Right lobe of liver (tissue), 6 donors: ENCODE measurements around the gene CEP350. TPM values are rescaled to one million over a fixed set of nuclear protein-coding genes. Genes with fewer than 3 reads are reported as not detected.

Source experiments
- ATAC-seq, 4 donors: fragments of 200-7000 bp; cut with Tn5 transposase; one replicate each; pipeline ENCODE4 v1.9.1; 2020; ENCODE audit warnings: mild to moderate bottlenecking in 4 of 4, moderate library complexity in 4 of 4
- DNase-seq, 3 donors: peaks; one replicate each; pipeline ENCODE4 v3.0.0-alpha.2; 2020
- H3K27ac ChIP-seq, 3 donors: fragments of 200-600 bp; one replicate each; pipeline ENCODE4 v1.8.0; 2022
- H3K27me3 ChIP-seq, 2 donors: fragments of 200-600 bp; one replicate each; pipeline ENCODE4 v1.8.0; 2022
- H3K36me3 ChIP-seq, 4 donors: fragments of 200-600 bp; sonication (generic) in 1 of 4; one replicate each; pipeline versions ENCODE4 v1.5.1 to v1.8.0; 2017 to 2022; ENCODE audit warnings: control low read depth in 1 of 4
- H3K4me1 ChIP-seq, 4 donors: fragments of 200-600 bp; sonication (generic) in 1 of 4; one replicate each; pipeline versions ENCODE4 v1.5.1 to v1.8.0; 2017 to 2022; ENCODE audit warnings: control low read depth in 1 of 4
- H3K4me3 ChIP-seq, 3 donors: fragments of 200-600 bp; one replicate each; pipeline ENCODE4 v1.8.0; 2022
- H3K9me3 ChIP-seq, 4 donors: fragments of 200-600 bp; sonication (generic) in 1 of 4; one replicate each; pipeline versions ENCODE4 v1.5.1 to v1.8.0; 2017 to 2022; ENCODE audit warnings: control low read depth in 1 of 4
- CTCF ChIP-seq, 4 donors: fragments of 200-600 bp in 3 of 4; fragments of 450-650 bp in 1 of 4; IDR thresholded peaks; one replicate each; pipeline versions ENCODE4 v1.5.1 to v1.8.0; 2016 to 2022; ENCODE audit warnings: antibody characterized with exemption in 4 of 4, mild to moderate bottlenecking in 2 of 4
- POLR2A ChIP-seq: fragments of 450-650 bp; IDR thresholded peaks from one replicate; pipeline ENCODE4 v1.6.1; 2017; ENCODE audit warnings: antibody characterized with exemption, mild to moderate bottlenecking
- WGBS: methylation state at CpG from one replicate; pipeline ENCODE4 v1.1.6; 2018; ENCODE audit warnings: low coverage, low lambda C conversion rate; ENCODE audit not compliant: insufficient coverage; ENCODE audit errors: missing lambda C conversion rate; 5-methylcytosine and 5-hydroxymethylcytosine counted together
- intact Hi-C, 2 donors: fragments of 100-400 bp; cut with DNase I; formaldehyde crosslinking; loops; one replicate each; pipeline versions ENCODE4 v1.11.2 to v1.14.1; 2022
- total RNA-seq, 6 experiments: library from RNA; depleted of rRNA in 2 of 6; stranded (reverse); fragments of >200 nt in 2 of 6; fragmentation: NEBNext Ultra II Directional in 3 of 6; extraction: Animal tissue kit (Norgen Biotek cat#: 25700) in 3 of 6; gene quantifications; one replicate each; pipeline versions ENCODE4 v1.1.0 to v1.2.4, GENCODE V29; 2016 to 2023
- donor health status: DM: no; HTN: yes; CAD: no.
- donor health status: DM: no; HTN: no; CAD: no.
- donor health status: DM: no; HTN: no; CAD: no.
- donor health status: DM: no; HTN: yes; CAD: no.
- donor health status: DM: no; HTN: yes; CAD: no.

The CEP350 gene
- total RNA-seq, 6 experiments from 2014 or later, result 15.6 to 24.6 (median 21.3) TPM

- intact Hi-C loops, result no loop called here
- no peak for TF ChIP-seq CTCF (IDR thresholded peaks at IDR 0.05)
- TF ChIP-seq POLR2A, result no peak
- Histone ChIP-seq H3K4me1 (no peaks in the 10 kb centered on the region), H3K27ac (no peak overlapping the region), H3K4me3 (no peak overlapping the region), H3K27me3 (no peaks in the 10 kb centered on the region), H3K36me3 (peaks cover 0 to 32% (median 1%) of the 10 kb centered on the region in 4 donors), H3K9me3 (no peaks in the 10 kb centered on the region)
- DNase-seq, result no peak
- ATAC-seq, result no peak
- WGBS, result 71% methylated on average over 1 of the region's 1 CpG
Observed at GRCh38 chr1:180101411-180101810, 146.8 kb downstream of the CEP350 start.

GRCh38 chr1:180103819-180104218 lies 149.2 kb downstream of the CEP350 start:
- 95% methylated on average over 1 of the region's 1 CpG for WGBS
- TF ChIP-seq CTCF (IDR thresholded peaks at IDR 0.05) (no peak), POLR2A (no peak)
- DNase-seq (no peak), ATAC-seq (no peak)
- Histone ChIP-seq H3K4me1 (no peaks in the 10 kb centered on the region), H3K9me3 (no peaks in the 10 kb centered on the region), H3K4me3 (no peak overlapping the region), H3K27ac (no peak overlapping the region), H3K27me3 (no peaks in the 10 kb centered on the region), H3K36me3 (peaks cover 0 to 23% (median 0%) of the 10 kb centered on the region in 4 donors)
- intact Hi-C loops, result no loop called here

- Histone ChIP-seq H3K4me3 (no peak overlapping the region), H3K9me3 (no peaks in the 10 kb centered on the region), H3K27ac (no peak overlapping the region), H3K36me3 (peaks cover 0 to 32% (median 7%) of the 10 kb centered on the region in 4 donors), H3K4me1 (peaks cover 0 to 5% (median 0%) of the 10 kb centered on the region in 4 donors), H3K27me3 (no peaks in the 10 kb centered on the region)
- TF ChIP-seq CTCF (IDR thresholded peaks at IDR 0.05) (no peak), POLR2A (no peak)
- 94% methylated on average over 2 of the region's 2 CpGs for WGBS
- no peak for ATAC-seq
- no peak for DNase-seq
- intact Hi-C loops, result no loop called here
Observed at GRCh38 chr1:180112091-180112490, 157.5 kb downstream of the CEP350 start.

- H3K27me3 ChIP-seq, result no peaks in the 10 kb centered on the region
- no peak overlapping the region for H3K4me3 ChIP-seq
- no peak for TF ChIP-seq POLR2A
- no peak for TF ChIP-seq CTCF (IDR thresholded peaks at IDR 0.05)
- intact Hi-C loops, result no loop called here
- no peak for DNase-seq
- peaks cover 0 to 7% (median 0%) of the 10 kb centered on the region in 4 donors for H3K4me1 ChIP-seq
- H3K9me3 ChIP-seq, result no peaks in the 10 kb centered on the region
- ATAC-seq, result no peak
- no peak overlapping the region for H3K27ac ChIP-seq
- H3K36me3 ChIP-seq, result peaks cover 0 to 32% (median 7%) of the 10 kb centered on the region in 4 donors
- WGBS, result 95% methylated on average over 2 of the region's 2 CpGs
Observed at GRCh38 chr1:180112984-180113647, 158.5 kb downstream of the CEP350 start.
